ENCODE data around the gene CDKL1.

The CDKL1 gene

DNA sequence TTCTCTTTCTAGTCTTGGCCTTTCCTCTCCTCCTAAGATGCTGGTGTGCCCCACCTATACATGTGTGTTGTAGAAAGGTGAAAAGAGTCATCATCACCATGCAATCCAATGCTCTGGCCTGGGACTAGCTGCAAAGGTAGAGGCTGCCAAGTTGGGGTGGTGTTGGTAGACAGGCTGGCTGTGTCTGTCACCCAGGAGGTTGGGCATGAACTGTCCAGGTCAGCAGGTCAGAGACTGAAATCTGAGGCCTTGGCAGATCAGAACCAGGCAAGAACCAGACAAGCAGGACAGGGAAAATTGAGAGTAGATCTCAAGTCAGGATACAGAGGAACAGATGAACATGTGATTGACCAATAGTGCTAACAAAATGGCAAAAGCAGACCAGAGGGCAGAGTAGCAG, 110.8 kb downstream of the CDKL1 start:
- TF ChIP-seq SNAI2 (CRISPR knock-in tag; IDR thresholded peaks at IDR 0.05) (no peak), ZNF70 (CRISPR knock-in tag; IDR thresholded peaks at IDR 0.05) (no peak), GLIS3 (CRISPR knock-in tag; IDR thresholded peaks at IDR 0.05) (no peak), RARB (CRISPR knock-in tag; IDR thresholded peaks at IDR 0.05) (no peak), TCF4 (CRISPR knock-in tag; IDR thresholded peaks at IDR 0.05; ENCODE audit: borderline replicate concordance) (no peak), ZNF8 (CRISPR knock-in tag; IDR thresholded peaks at IDR 0.05) (no peak), ARNTL (CRISPR knock-in tag; IDR thresholded peaks at IDR 0.05; ENCODE audit: borderline replicate concordance, low read depth) (no peak), PPARA (CRISPR knock-in tag; IDR thresholded peaks at IDR 0.05; ENCODE audit: borderline replicate concordance) (no peak), BACH2 (CRISPR knock-in tag; IDR thresholded peaks at IDR 0.05; ENCODE audit: borderline replicate concordance) (no peak), ZFP3 (CRISPR knock-in tag; IDR thresholded peaks at IDR 0.05) (no peak), ZC3H10 (CRISPR knock-in tag; IDR thresholded peaks at IDR 0.05) (no peak), OSR1 (CRISPR knock-in tag; IDR thresholded peaks at IDR 0.05) (no peak), ESRRG (CRISPR knock-in tag; IDR thresholded peaks at IDR 0.05) (no peak)
- TF ChIP-seq, protein P1, sequence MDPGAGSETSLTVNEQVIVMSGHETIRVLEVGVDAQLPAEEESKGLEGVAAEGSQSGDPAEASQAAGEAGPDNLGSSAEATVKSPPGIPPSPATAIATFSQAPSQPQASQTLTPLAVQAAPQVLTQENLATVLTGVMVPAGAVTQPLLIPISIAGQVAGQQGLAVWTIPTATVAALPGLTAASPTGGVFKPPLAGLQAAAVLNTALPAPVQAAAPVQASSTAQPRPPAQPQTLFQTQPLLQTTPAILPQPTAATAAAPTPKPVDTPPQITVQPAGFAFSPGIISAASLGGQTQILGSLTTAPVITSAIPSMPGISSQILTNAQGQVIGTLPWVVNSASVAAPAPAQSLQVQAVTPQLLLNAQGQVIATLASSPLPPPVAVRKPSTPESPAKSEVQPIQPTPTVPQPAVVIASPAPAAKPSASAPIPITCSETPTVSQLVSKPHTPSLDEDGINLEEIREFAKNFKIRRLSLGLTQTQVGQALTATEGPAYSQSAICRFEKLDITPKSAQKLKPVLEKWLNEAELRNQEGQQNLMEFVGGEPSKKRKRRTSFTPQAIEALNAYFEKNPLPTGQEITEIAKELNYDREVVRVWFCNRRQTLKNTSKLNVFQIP (CRISPR knock-in tag; IDR thresholded peaks at IDR 0.05; ENCODE audit: borderline replicate concordance, low read depth), result no peak
- TF ChIP-seq, protein P2, sequence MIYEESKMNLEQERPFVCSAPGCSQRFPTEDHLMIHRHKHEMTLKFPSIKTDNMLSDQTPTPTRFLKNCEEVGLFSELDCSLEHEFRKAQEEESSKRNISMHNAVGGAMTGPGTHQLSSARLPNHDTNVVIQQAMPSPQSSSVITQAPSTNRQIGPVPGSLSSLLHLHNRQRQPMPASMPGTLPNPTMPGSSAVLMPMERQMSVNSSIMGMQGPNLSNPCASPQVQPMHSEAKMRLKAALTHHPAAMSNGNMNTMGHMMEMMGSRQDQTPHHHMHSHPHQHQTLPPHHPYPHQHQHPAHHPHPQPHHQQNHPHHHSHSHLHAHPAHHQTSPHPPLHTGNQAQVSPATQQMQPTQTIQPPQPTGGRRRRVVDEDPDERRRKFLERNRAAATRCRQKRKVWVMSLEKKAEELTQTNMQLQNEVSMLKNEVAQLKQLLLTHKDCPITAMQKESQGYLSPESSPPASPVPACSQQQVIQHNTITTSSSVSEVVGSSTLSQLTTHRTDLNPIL (CRISPR knock-in tag; IDR thresholded peaks at IDR 0.05; ENCODE audit: low read depth), result no peak
- TF ChIP-seq, protein P3, sequence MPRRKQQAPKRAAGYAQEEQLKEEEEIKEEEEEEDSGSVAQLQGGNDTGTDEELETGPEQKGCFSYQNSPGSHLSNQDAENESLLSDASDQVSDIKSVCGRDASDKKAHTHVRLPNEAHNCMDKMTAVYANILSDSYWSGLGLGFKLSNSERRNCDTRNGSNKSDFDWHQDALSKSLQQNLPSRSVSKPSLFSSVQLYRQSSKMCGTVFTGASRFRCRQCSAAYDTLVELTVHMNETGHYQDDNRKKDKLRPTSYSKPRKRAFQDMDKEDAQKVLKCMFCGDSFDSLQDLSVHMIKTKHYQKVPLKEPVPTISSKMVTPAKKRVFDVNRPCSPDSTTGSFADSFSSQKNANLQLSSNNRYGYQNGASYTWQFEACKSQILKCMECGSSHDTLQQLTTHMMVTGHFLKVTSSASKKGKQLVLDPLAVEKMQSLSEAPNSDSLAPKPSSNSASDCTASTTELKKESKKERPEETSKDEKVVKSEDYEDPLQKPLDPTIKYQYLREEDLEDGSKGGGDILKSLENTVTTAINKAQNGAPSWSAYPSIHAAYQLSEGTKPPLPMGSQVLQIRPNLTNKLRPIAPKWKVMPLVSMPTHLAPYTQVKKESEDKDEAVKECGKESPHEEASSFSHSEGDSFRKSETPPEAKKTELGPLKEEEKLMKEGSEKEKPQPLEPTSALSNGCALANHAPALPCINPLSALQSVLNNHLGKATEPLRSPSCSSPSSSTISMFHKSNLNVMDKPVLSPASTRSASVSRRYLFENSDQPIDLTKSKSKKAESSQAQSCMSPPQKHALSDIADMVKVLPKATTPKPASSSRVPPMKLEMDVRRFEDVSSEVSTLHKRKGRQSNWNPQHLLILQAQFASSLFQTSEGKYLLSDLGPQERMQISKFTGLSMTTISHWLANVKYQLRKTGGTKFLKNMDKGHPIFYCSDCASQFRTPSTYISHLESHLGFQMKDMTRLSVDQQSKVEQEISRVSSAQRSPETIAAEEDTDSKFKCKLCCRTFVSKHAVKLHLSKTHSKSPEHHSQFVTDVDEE (CRISPR knock-in tag; IDR thresholded peaks at IDR 0.05), result no peak
- ATAC-seq, result no peak

Data from SK-N-SH treated with all-trans-retinoic acid at 6 μM for 48 hours (cell line).